H9 (cell line): ENCODE results near the gene CNN3. TPM values are rescaled to one million over a fixed set of nuclear protein-coding genes. Genes with fewer than 3 reads are reported as not detected.
A peak's percentile ranks its signal among the peaks of the same experiment; 100 is the strongest.

ENCODE experiments used
- DNase-seq: peaks from one replicate; pipeline ENCODE4 v3.0.0-alpha.2; 2017
- H2AFZ ChIP-seq: one replicate; pipeline ENCODE4 v1.6.1; 2013; ENCODE audit warnings: mild to moderate bottlenecking, low read length, control low read depth, moderate library complexity
- H2AK5ac ChIP-seq: 2 replicates; pipeline ENCODE4 v1.6.1; 2013; ENCODE audit warnings: low read length, control low read depth, mixed read lengths; ENCODE audit not compliant: insufficient read length
- H2BK120ac ChIP-seq: one replicate; pipeline ENCODE4 v1.6.1; 2013; ENCODE audit warnings: low read depth, mild to moderate bottlenecking, low read length, control low read depth, inconsistent platforms; ENCODE audit not compliant: poor library complexity, severe bottlenecking
- H2BK12ac ChIP-seq: 2 replicates; pipeline ENCODE4 v1.6.1; 2013; ENCODE audit warnings: low read length, control low read depth, mixed read lengths, low read depth; ENCODE audit not compliant: insufficient read length
- H2BK15ac ChIP-seq: 2 replicates; pipeline ENCODE4 v1.6.1; 2013; ENCODE audit warnings: low read depth, low read length, control low read depth
- H2BK20ac ChIP-seq: one replicate; pipeline ENCODE4 v1.6.1; 2013; ENCODE audit warnings: low read depth, mild to moderate bottlenecking, low read length, control low read depth, inconsistent platforms; ENCODE audit not compliant: poor library complexity, severe bottlenecking
- H2BK5ac ChIP-seq: 2 replicates; pipeline ENCODE4 v1.6.1; 2013; ENCODE audit warnings: low read length, control low read depth, mixed read lengths; ENCODE audit not compliant: insufficient read length
- H3K14ac ChIP-seq: 2 replicates; pipeline ENCODE4 v1.6.1; 2013; ENCODE audit warnings: low read length, control low read depth; ENCODE audit not compliant: insufficient read depth
- H3K18ac ChIP-seq: 2 replicates; pipeline ENCODE4 v1.6.1; 2013; ENCODE audit warnings: low read depth, mild to moderate bottlenecking, mixed read lengths, low read length, control low read depth; ENCODE audit not compliant: insufficient read length
- H3K23ac ChIP-seq: 2 replicates; pipeline ENCODE4 v1.6.1; 2013; ENCODE audit warnings: low read length, control low read depth, mixed read lengths, low read depth; ENCODE audit not compliant: insufficient read length
- H3K23me2 ChIP-seq: 2 replicates; pipeline ENCODE4 v1.6.1; 2013; ENCODE audit warnings: low read depth, mild to moderate bottlenecking, mixed read lengths, low read length, control low read depth; ENCODE audit not compliant: insufficient read length, poor library complexity, severe bottlenecking
- H3K27ac ChIP-seq: 2 replicates; pipeline ENCODE4 v1.5.1; 2013; ENCODE audit warnings: low read length, control low read depth, mixed read lengths, low read depth; ENCODE audit not compliant: insufficient read length
- H3K27me3 ChIP-seq: 2 replicates; pipeline ENCODE4 v1.6.1; 2013; ENCODE audit warnings: low read length, control low read depth, inconsistent platforms; ENCODE audit not compliant: insufficient read depth
- H3K4ac ChIP-seq: 2 replicates; pipeline ENCODE4 v1.6.1; 2013; ENCODE audit warnings: low read depth, mild to moderate bottlenecking, control low read depth, inconsistent platforms, low read length, moderate library complexity
- H3K4me1 ChIP-seq: 2 replicates; pipeline ENCODE4 v1.6.1; 2013; ENCODE audit warnings: low read length, control low read depth, inconsistent platforms; ENCODE audit not compliant: insufficient read depth
- H3K4me2 ChIP-seq: 2 replicates; pipeline ENCODE4 v1.6.1; 2013; ENCODE audit warnings: low read length, control low read depth, mixed read lengths; ENCODE audit not compliant: insufficient read length, insufficient read depth
- H3K56ac ChIP-seq: 2 replicates; pipeline ENCODE4 v1.6.1; 2013; ENCODE audit warnings: low read depth, mild to moderate bottlenecking, mixed read lengths, low read length, control low read depth; ENCODE audit not compliant: insufficient read length
- H3K79me1 ChIP-seq: 2 replicates; pipeline ENCODE4 v1.6.1; 2013; ENCODE audit warnings: low read depth, mild to moderate bottlenecking, moderate library complexity, low read length, control low read depth, inconsistent platforms; ENCODE audit not compliant: insufficient read depth, poor library complexity, severe bottlenecking
- H3K79me2 ChIP-seq: 2 replicates; pipeline ENCODE4 v1.6.1; 2013; ENCODE audit warnings: low read length, control low read depth, inconsistent platforms; ENCODE audit not compliant: insufficient read depth
- H3K9ac ChIP-seq: 2 replicates; pipeline ENCODE4 v1.6.1; 2013; ENCODE audit warnings: low read length, control low read depth, mixed read lengths; ENCODE audit not compliant: insufficient read length; ENCODE audit errors: extremely low read depth
- H3K9me3 ChIP-seq: one replicate; pipeline ENCODE4 v1.6.1; 2013; ENCODE audit warnings: low read depth, low read length, inconsistent platforms; ENCODE audit not compliant: control insufficient read depth
- H3T11ph ChIP-seq: one replicate; pipeline ENCODE4 v1.6.1; 2013; ENCODE audit warnings: mild to moderate bottlenecking, low read length, control low read depth, inconsistent platforms
- H4K20me1 ChIP-seq: one replicate; pipeline ENCODE4 v1.6.1; 2013; ENCODE audit not compliant: control insufficient read depth, insufficient read length, insufficient read depth
- H4K5ac ChIP-seq: 2 replicates; pipeline ENCODE4 v1.6.1; 2013; ENCODE audit warnings: low read depth, mild to moderate bottlenecking, mixed read lengths, low read length, control low read depth; ENCODE audit not compliant: insufficient read length
- H4K8ac ChIP-seq: replicated peaks from 2 replicates; pipeline ENCODE4 v1.6.1; 2013; ENCODE audit warnings: low read length, control low read depth, mixed read lengths, low read depth; ENCODE audit not compliant: insufficient read length
- H4K91ac ChIP-seq: 2 replicates; pipeline ENCODE4 v1.6.1; 2013; ENCODE audit warnings: low read depth, mild to moderate bottlenecking, moderate library complexity, mixed read lengths, low read length, control low read depth; ENCODE audit not compliant: insufficient read length
- H3K27ac Mint-ChIP-seq, 3 experiments: 2 replicates in 2 of 3; 3 replicates in 1 of 3; pipeline ENCODE4 v1.8.0; 2020 to 2021; ENCODE audit warnings: mixed read lengths in 3 of 3, mild to moderate bottlenecking in 1 of 3, moderate library complexity in 1 of 3
- H3K27me3 Mint-ChIP-seq: 2 replicates; pipeline ENCODE4 v1.8.0; 2021; ENCODE audit warnings: low read depth, mild to moderate bottlenecking, moderate library complexity, mixed read lengths
- H3K36me3 Mint-ChIP-seq, 3 experiments: 2 replicates in 2 of 3; 3 replicates in 1 of 3; pipeline ENCODE4 v1.8.0; 2020 to 2021; ENCODE audit warnings: low read depth in 3 of 3, mixed read lengths in 3 of 3; ENCODE audit not compliant: insufficient read depth in 1 of 3
- H3K4me1 Mint-ChIP-seq, 2 experiments: 2 replicates each; pipeline ENCODE4 v1.8.0; 2020; ENCODE audit warnings: mixed read lengths in 2 of 2
- H3K4me3 Mint-ChIP-seq, 2 experiments: 2 replicates in 1 of 2; 3 replicates in 1 of 2; pipeline ENCODE4 v1.8.0; 2020 to 2021; ENCODE audit warnings: mild to moderate bottlenecking in 2 of 2, mixed read lengths in 2 of 2, moderate library complexity in 1 of 2
- H3K9me3 Mint-ChIP-seq, 2 experiments: 2 replicates in 1 of 2; 3 replicates in 1 of 2; pipeline ENCODE4 v1.8.0; 2020; ENCODE audit warnings: mild to moderate bottlenecking in 2 of 2, mixed read lengths in 2 of 2, moderate library complexity in 1 of 2
- CTCF ChIP-seq: fragments of 200-600 bp; sonication (generic); conservative IDR thresholded peaks from 3 replicates; pipeline ENCODE4 v1.8.0; 2021; ENCODE audit warnings: antibody characterized with exemption, mild to moderate bottlenecking
- WGBS: extraction: QIAGEN DNeasy Blood & Tissue Kit; methylation state at CpG from one replicate; pipeline ENCODE4 v1.1.7; 2013; ENCODE audit warnings: missing lambda C conversion rate, low lambda C conversion rate, mixed read lengths; ENCODE audit not compliant: insufficient read length; ENCODE audit errors: extremely low coverage; 5-methylcytosine and 5-hydroxymethylcytosine counted together
- total RNA-seq: library from RNA; stranded (reverse); gene quantifications from 2 replicates; pipeline ENCODE4 v1.2.1, GENCODE V29; 2021

The CNN3 gene
- total RNA-seq, 1 experiment from 2014 or later: 279 TPM

GRCh38 chr1:94905207-94905606 lies 21.7 kb downstream of the CNN3 start:
- H4K20me1 ChIP-seq: no peaks in the 10 kb centered on the region
- H3K56ac ChIP-seq: no peak overlapping the region
- H2BK5ac ChIP-seq: no peak overlapping the region
- no peak overlapping the region for H2BK15ac ChIP-seq
- peaks cover 33% of the 10 kb centered on the region for H3K79me2 ChIP-seq
- no peak overlapping the region for H3T11ph ChIP-seq
- Mint-ChIP-seq H3K36me3 (peaks cover 26 to 57% (median 47%) of the 10 kb centered on the region in 3 experiments), H3K9me3 (no peaks in the 10 kb centered on the region), H3K27ac (peak overlapping the region in 2 of 3 experiments; percentile 17 to 25; a peak in 1 of 7 replicates), H3K27me3 (no peaks in the 10 kb centered on the region), H3K4me3 (no peak overlapping the region), H3K4me1 (peaks cover 32 to 34% of the 10 kb centered on the region in 2 experiments)
- H2BK120ac ChIP-seq: no peak overlapping the region
- H3K79me1 ChIP-seq: peaks cover 13% of the 10 kb centered on the region
- no peaks in the 10 kb centered on the region for H3K23me2 ChIP-seq
- H4K91ac ChIP-seq: no peak overlapping the region
- no peak overlapping the region for H2AFZ ChIP-seq
- H3K18ac ChIP-seq: no peak overlapping the region
- no peak overlapping the region for H3K9ac ChIP-seq
- H4K8ac ChIP-seq: no peak overlapping the region
- peaks cover 10% of the 10 kb centered on the region for H3K4me1 ChIP-seq
- DNase-seq: no peak
- no peaks in the 10 kb centered on the region for H3K27me3 ChIP-seq
- no peaks in the 10 kb centered on the region for H3K9me3 ChIP-seq
- no peak overlapping the region for H4K5ac ChIP-seq
- no peak overlapping the region for H3K4ac ChIP-seq
- no peak overlapping the region for H2BK20ac ChIP-seq
- no peak overlapping the region for H2AK5ac ChIP-seq
- no peak overlapping the region for H3K27ac ChIP-seq
- no CpG with 5 or more reads among the region's 4 CpGs for WGBS
- H2BK12ac ChIP-seq: no peak overlapping the region
- TF ChIP-seq CTCF: no peak
- H3K14ac ChIP-seq: no peak overlapping the region
- H3K23ac ChIP-seq: no peak overlapping the region
- H3K4me2 ChIP-seq: no peak overlapping the region
